Trophoblast cell (in vitro differentiated cells and primary cell): ENCODE results near the gene C17orf100.

Experiments
- DNase-seq, 2 donors: peaks; one replicate each; pipeline ENCODE4 v3.0.0-alpha.2; 2016
- H2AFZ ChIP-seq: 2 replicates; pipeline ENCODE4 v1.6.1; 2013; ENCODE audit warnings: low read length, moderate library complexity, mild to moderate bottlenecking; ENCODE audit not compliant: insufficient read depth, poor library complexity
- H2AK5ac ChIP-seq: 2 replicates; pipeline ENCODE4 v1.6.1; 2013; ENCODE audit warnings: mild to moderate bottlenecking, low read length
- H2BK120ac ChIP-seq: 2 replicates; pipeline ENCODE4 v1.6.1; 2013; ENCODE audit warnings: low read length, mild to moderate bottlenecking, moderate library complexity; ENCODE audit not compliant: insufficient read depth, poor library complexity
- H2BK12ac ChIP-seq: 2 replicates; pipeline ENCODE4 v1.6.1; 2013; ENCODE audit warnings: mild to moderate bottlenecking, low read length, moderate library complexity
- H2BK5ac ChIP-seq: 2 replicates; pipeline ENCODE4 v1.6.1; 2013; ENCODE audit warnings: low read length, low read depth, moderate library complexity, mild to moderate bottlenecking; ENCODE audit not compliant: poor library complexity
- H3K14ac ChIP-seq: 2 replicates; pipeline ENCODE4 v1.6.1; 2013; ENCODE audit warnings: mild to moderate bottlenecking, low read length
- H3K18ac ChIP-seq: 2 replicates; pipeline ENCODE4 v1.6.1; 2013; ENCODE audit warnings: mild to moderate bottlenecking, low read length
- H3K23ac ChIP-seq: 2 replicates; pipeline ENCODE4 v1.6.1; 2013; ENCODE audit warnings: low read length
- H3K27ac ChIP-seq: 2 replicates; pipeline ENCODE4 v1.5.1; 2013; ENCODE audit warnings: low read depth, mild to moderate bottlenecking, inconsistent platforms, low read length, moderate library complexity
- H3K27me3 ChIP-seq: 2 replicates; pipeline ENCODE4 v1.6.1; 2013; ENCODE audit warnings: inconsistent platforms, mild to moderate bottlenecking, low read length, moderate library complexity; ENCODE audit not compliant: insufficient read depth
- H3K36me3 ChIP-seq, 2 experiments: 1 replicate in 1 of 2; 2 replicates in 1 of 2; pipeline ENCODE4 v1.6.1; 2013; ENCODE audit warnings: low read length in 2 of 2, mild to moderate bottlenecking in 2 of 2, moderate library complexity in 1 of 2; ENCODE audit not compliant: insufficient read depth in 2 of 2, control insufficient read depth in 1 of 2
- H3K4ac ChIP-seq: 2 replicates; pipeline ENCODE4 v1.6.1; 2013; ENCODE audit warnings: low read depth, mild to moderate bottlenecking, low read length, moderate library complexity
- H3K4me1 ChIP-seq, 2 experiments: 1 replicate in 1 of 2; 2 replicates in 1 of 2; pipeline ENCODE4 v1.6.1; 2013; ENCODE audit warnings: low read length in 2 of 2, mild to moderate bottlenecking in 2 of 2, moderate library complexity in 1 of 2; ENCODE audit not compliant: insufficient read depth in 2 of 2, control insufficient read depth in 1 of 2
- H3K4me2 ChIP-seq: 2 replicates; pipeline ENCODE4 v1.6.1; 2013; ENCODE audit warnings: inconsistent platforms, mild to moderate bottlenecking, low read length, moderate library complexity
- H3K4me3 ChIP-seq: 2 replicates; pipeline ENCODE4 v1.5.1; 2013; ENCODE audit warnings: mild to moderate bottlenecking, low read depth, low read length, inconsistent platforms
- H3K79me1 ChIP-seq: one replicate; pipeline ENCODE4 v1.6.1; 2013; ENCODE audit warnings: low read length
- H3K79me2 ChIP-seq: 2 replicates; pipeline ENCODE4 v1.6.1; 2013; ENCODE audit warnings: low read length, mild to moderate bottlenecking; ENCODE audit not compliant: control insufficient read depth, insufficient read depth, poor library complexity
- H3K9ac ChIP-seq: 2 replicates; pipeline ENCODE4 v1.6.1; 2013; ENCODE audit warnings: mild to moderate bottlenecking, low read length
- H3K9me3 ChIP-seq: 2 replicates; pipeline ENCODE4 v1.6.1; 2013; ENCODE audit warnings: low read depth, mild to moderate bottlenecking, control low read depth, inconsistent platforms, low read length; ENCODE audit not compliant: insufficient read depth
- H4K12ac ChIP-seq: 2 replicates; pipeline ENCODE4 v1.6.1; 2013; ENCODE audit warnings: low read depth, mild to moderate bottlenecking, low read length, moderate library complexity
- H4K8ac ChIP-seq: 2 replicates; pipeline ENCODE4 v1.6.1; 2013; ENCODE audit warnings: low read depth, mild to moderate bottlenecking, low read length, moderate library complexity
- H4K91ac ChIP-seq: one replicate; pipeline ENCODE4 v1.6.1; 2013; ENCODE audit warnings: low read depth, mild to moderate bottlenecking, low read length, moderate library complexity
- WGBS: extraction: QIAGEN DNeasy Blood & Tissue Kit; methylation state at CpG from one replicate; pipeline ENCODE4 v1.1.7; 2013; ENCODE audit warnings: missing lambda C conversion rate; ENCODE audit not compliant: insufficient read length, insufficient coverage; ENCODE audit errors: extremely low coverage; 5-methylcytosine and 5-hydroxymethylcytosine counted together

Gene C17orf100

DNA sequence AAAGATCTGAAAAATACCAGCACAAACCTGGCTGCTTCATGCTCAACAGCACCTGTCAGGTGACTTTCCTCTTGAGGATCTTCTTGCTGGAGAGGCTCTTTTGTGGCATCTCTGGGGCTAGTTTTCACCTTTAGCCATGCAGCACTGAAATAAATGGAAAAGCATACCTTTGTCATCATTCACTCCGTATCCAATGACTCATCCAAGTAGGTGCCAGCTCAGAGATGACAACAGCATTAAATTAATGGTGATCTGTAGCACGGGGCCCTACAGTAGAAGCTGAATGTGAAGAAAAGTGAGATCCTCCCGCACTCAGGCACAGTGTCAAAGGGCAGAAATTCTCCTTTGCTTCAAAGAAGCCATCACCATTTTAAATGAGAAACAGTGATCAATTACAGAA lies 43.2 kb upstream of the C17orf100 start:
- Histone ChIP-seq H3K4me3 (no peak overlapping the region), H2AFZ (no peak overlapping the region), H4K8ac (no peak overlapping the region), H3K36me3 (peaks cover 3 to 34% of the 10 kb centered on the region in 2 experiments), H3K18ac (no peak overlapping the region), H2BK120ac (no peak overlapping the region), H3K4ac (no peak overlapping the region), H2BK12ac (no peak overlapping the region), H3K4me2 (no peak overlapping the region), H2AK5ac (no peak overlapping the region), H3K27me3 (no peaks in the 10 kb centered on the region), H3K4me1 (no peaks in the 10 kb centered on the region), H3K14ac (no peak overlapping the region), H3K23ac (no peak overlapping the region), H3K9me3 (no peaks in the 10 kb centered on the region), H3K9ac (no peak overlapping the region), H2BK5ac (no peak overlapping the region), H3K79me2 (no peaks in the 10 kb centered on the region), H4K12ac (no peak overlapping the region), H3K79me1 (no peaks in the 10 kb centered on the region), H3K27ac (no peak overlapping the region), H4K91ac (no peak overlapping the region)
- no CpG with 5 or more reads among the region's 3 CpGs for WGBS
- DNase-seq, result no peak

DNA sequence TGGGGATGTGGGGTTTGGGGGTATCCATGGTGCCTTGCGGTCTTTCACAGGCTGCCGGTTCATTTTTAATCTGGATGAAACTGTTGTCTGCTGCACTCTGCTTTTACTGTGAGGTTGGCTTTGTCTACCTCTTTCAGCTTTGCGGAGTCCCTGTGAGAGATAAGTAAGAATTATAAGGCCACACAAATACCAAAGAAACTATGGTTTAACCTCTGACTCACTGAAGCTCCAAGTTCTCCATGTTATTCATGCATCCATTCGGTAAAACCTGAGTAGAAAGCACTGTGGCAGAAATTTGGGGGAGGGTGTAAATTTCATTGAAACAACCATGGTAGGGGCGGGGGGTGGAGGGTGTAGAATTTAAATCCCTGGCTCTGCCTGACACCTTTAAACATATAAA lies 41.6 kb upstream of the C17orf100 start:
- no peaks in the 10 kb centered on the region for H3K27me3 ChIP-seq
- no CpG with 5 or more reads among the region's 5 CpGs for WGBS

DNA sequence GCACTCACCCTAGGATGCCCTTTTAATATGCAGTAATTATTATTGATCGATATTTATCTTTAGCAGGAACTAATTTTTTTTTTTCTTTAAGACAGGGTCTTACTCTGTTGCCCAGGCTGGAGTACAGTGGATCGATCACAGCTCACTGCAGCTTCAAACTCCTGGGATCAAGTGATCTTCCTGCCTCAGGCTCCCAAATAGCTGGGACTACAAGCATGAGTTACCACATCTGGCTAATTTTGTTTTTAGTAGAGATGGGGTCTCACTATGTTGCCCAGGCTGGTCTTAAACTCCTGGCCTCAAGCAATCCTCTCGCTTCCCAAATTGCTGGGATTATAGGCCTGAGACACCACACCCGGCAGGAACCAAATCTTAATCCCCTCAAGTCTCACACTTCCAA lies 40.3 kb upstream of the C17orf100 start:
- no peak overlapping the region for H4K91ac ChIP-seq
- H4K8ac ChIP-seq, result no peak overlapping the region
- no peak overlapping the region for H3K4me3 ChIP-seq
- H3K9me3 ChIP-seq, result no peaks in the 10 kb centered on the region
- no peaks in the 10 kb centered on the region for H3K79me1 ChIP-seq
- H3K79me2 ChIP-seq, result no peaks in the 10 kb centered on the region
- no peak overlapping the region for H2BK5ac ChIP-seq
- no peak overlapping the region for H2BK120ac ChIP-seq
- H3K14ac ChIP-seq, result no peak overlapping the region
- H2BK12ac ChIP-seq, result no peak overlapping the region
- no CpG with 5 or more reads among the region's 4 CpGs for WGBS
- H3K36me3 ChIP-seq, result peaks cover 1 to 27% of the 10 kb centered on the region in 2 experiments
- no peak for DNase-seq
- no peak overlapping the region for H2AK5ac ChIP-seq
- H3K27me3 ChIP-seq, result no peaks in the 10 kb centered on the region
- no peak overlapping the region for H3K18ac ChIP-seq
- H3K4me1 ChIP-seq, result no peaks in the 10 kb centered on the region
- H3K9ac ChIP-seq, result no peak overlapping the region
- no peak overlapping the region for H3K27ac ChIP-seq
- H3K4ac ChIP-seq, result no peak overlapping the region
- no peak overlapping the region for H2AFZ ChIP-seq
- H3K4me2 ChIP-seq, result no peak overlapping the region
- H3K23ac ChIP-seq, result no peak overlapping the region
- no peak overlapping the region for H4K12ac ChIP-seq

More for the DNA sequence above, 41.6 kb upstream of the C17orf100 start:
- H3K9me3 ChIP-seq, result no peaks in the 10 kb centered on the region
- H3K4me1 ChIP-seq, result no peaks in the 10 kb centered on the region
- no peak overlapping the region for H3K14ac ChIP-seq
- H3K79me1 ChIP-seq, result no peaks in the 10 kb centered on the region
- H2BK12ac ChIP-seq, result no peak overlapping the region
- H4K8ac ChIP-seq, result no peak overlapping the region
- H4K91ac ChIP-seq, result no peak overlapping the region
- DNase-seq, result no peak
- no peak overlapping the region for H2AK5ac ChIP-seq
- H3K27ac ChIP-seq, result no peak overlapping the region
- no peak overlapping the region for H3K23ac ChIP-seq
- H3K79me2 ChIP-seq, result no peaks in the 10 kb centered on the region
- H4K12ac ChIP-seq, result no peak overlapping the region
- H2BK120ac ChIP-seq, result no peak overlapping the region
- H2BK5ac ChIP-seq, result no peak overlapping the region
- no peak overlapping the region for H3K4ac ChIP-seq
- peaks cover 3 to 31% of the 10 kb centered on the region in 2 experiments for H3K36me3 ChIP-seq
- H3K9ac ChIP-seq, result no peak overlapping the region
- no peak overlapping the region for H3K4me2 ChIP-seq
- H3K4me3 ChIP-seq, result no peak overlapping the region
- H2AFZ ChIP-seq, result no peak overlapping the region
- no peak overlapping the region for H3K18ac ChIP-seq

DNA sequence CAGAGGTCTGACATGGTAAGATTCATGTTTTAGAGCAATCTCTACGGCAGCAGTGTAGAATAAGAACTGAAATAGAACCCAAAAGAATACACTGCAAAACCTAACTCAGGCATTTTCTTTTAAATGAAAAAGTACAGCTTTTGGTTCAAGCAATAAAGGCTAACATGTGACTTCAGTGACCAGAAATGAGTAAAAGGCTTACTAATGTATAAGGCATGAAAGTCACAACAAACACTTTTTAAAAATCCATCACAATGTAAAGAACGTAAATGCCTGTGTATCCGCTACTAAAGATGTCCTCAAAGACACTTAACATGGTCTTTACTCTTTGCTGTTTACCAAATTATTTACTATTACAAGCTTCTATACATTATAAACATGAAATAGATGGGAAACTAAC lies 27.6 kb upstream of the C17orf100 start:
- no peak overlapping the region for H3K4ac ChIP-seq
- H3K18ac ChIP-seq, result no peak overlapping the region

More for the DNA sequence above, 27.6 kb upstream of the C17orf100 start:
- H2AFZ ChIP-seq, result no peak overlapping the region
- H3K27ac ChIP-seq, result no peak overlapping the region
- no peaks in the 10 kb centered on the region for H3K4me1 ChIP-seq
- H2BK5ac ChIP-seq, result no peak overlapping the region
- peak in 1 of 2 donors; percentile 39 for DNase-seq
- no peak overlapping the region for H3K9ac ChIP-seq
- no peak overlapping the region for H3K4me2 ChIP-seq
- no CpG with 5 or more reads among the region's 3 CpGs for WGBS
- H4K12ac ChIP-seq, result no peak overlapping the region
- H3K4me3 ChIP-seq, result no peak overlapping the region
- no peak overlapping the region for H2AK5ac ChIP-seq
- no peaks in the 10 kb centered on the region for H3K27me3 ChIP-seq
- no peak overlapping the region for H2BK120ac ChIP-seq
- H3K23ac ChIP-seq, result no peak overlapping the region
- H2BK12ac ChIP-seq, result no peak overlapping the region
- no peak overlapping the region for H3K14ac ChIP-seq
- H3K36me3 ChIP-seq, result peaks cover 9 to 26% of the 10 kb centered on the region in 2 experiments
- H4K91ac ChIP-seq, result no peak overlapping the region
- no peaks in the 10 kb centered on the region for H3K79me1 ChIP-seq
- no peaks in the 10 kb centered on the region for H3K9me3 ChIP-seq
- no peaks in the 10 kb centered on the region for H3K79me2 ChIP-seq
- no peak overlapping the region for H4K8ac ChIP-seq
